Measurements from ENCODE around the gene COL19A1.

Gene COL19A1

DNA sequence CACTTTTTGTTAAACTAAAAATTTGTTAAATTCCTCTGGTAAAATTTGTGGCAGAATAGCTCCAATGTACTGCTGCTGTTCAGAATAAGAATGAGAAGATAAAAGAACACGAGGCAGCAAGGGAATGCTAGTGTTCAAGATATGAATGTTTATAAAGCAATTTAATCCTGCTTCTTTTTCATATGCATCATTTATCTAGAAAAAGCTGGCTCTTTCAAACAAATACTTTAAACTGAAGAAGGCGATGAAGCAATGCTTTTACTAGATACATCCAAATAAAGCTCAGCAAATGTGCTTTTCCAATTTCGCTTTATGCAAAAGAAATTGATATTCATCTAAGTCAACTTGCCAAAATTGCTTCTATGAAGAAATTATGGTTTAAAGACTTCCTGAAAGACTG lies 370.0 kb downstream of the COL19A1 start:
- TF ChIP-seq POLR2A (IDR thresholded peaks at IDR 0.05; ENCODE audit: low read depth, low read length): no peak
- no peak for FAIRE-seq
- DNase-seq (ENCODE audit: insufficient read length, low spot score): no peak

DNA sequence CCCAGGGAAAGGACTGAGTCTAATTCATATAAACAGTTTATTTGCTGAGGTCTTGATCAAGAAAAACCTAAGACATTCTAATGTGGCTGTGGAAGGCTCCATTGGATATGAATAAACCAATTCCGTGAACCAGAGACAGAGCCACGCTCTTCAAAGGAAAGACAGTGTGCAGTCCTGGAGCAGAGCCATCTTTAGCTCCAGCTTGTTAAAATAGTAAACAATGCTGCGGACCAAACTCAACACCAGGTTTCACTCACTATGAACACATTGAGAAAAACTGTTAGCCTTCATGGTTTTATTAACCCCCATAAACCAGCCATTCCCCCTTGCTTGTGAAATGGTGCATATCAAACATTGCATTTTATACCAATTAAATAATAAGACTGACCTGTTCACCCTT lies 374.7 kb downstream of the COL19A1 start:
- FAIRE-seq (no peak), DNase-seq (ENCODE audit: insufficient read length, low spot score) (no peak)
- no peak for TF ChIP-seq POLR2A (IDR thresholded peaks at IDR 0.05; ENCODE audit: low read depth, low read length)

DNA sequence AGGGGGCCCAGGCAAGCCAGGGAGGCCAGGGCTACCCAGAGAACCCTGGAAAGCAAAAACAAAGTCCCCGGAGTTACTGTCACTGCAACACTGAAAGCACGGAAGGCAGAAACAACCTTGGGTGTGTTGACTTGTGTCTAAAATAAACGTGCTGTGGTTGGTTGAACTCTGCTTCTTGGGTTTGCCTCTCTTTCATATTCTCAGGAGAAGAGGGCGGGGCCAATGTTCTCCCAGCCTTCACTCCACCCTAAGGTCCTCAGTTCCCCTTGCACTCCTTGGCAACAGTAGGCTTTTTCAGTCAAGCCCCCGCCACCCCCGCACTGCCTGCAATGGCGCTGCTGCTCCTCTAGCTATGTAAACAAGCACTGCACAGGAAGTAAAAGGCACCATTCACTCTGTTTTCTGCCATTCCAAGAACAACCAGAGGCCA lies 375.6 kb downstream of the COL19A1 start:
- no peak for FAIRE-seq
- no peak for DNase-seq (ENCODE audit: insufficient read length, low spot score)
- no peak for TF ChIP-seq POLR2A (IDR thresholded peaks at IDR 0.05; ENCODE audit: low read depth, low read length)

DNA sequence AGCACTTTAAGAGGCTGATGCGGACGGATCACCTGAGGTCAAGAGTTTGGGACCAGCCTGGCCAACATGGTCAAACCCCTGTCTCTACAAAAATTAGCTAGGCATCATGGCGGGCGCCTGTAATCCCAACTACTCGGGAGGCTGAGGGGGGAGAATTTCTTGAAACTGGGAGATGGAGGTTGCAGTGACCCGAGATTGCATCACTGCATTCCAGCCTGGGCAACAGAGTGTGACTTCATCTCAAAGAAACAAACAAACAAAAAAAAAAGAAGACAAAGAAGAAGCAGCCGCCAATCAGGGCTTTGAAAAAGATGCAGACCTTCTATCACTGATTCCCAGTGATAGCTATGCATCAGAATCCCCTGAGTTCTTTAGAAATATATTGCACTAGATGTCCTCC lies 379.8 kb downstream of the COL19A1 start:
- DNase-seq (ENCODE audit: insufficient read length, low spot score): no peak
- FAIRE-seq: no peak
- TF ChIP-seq POLR2A (IDR thresholded peaks at IDR 0.05; ENCODE audit: low read depth, low read length): no peak

DNA sequence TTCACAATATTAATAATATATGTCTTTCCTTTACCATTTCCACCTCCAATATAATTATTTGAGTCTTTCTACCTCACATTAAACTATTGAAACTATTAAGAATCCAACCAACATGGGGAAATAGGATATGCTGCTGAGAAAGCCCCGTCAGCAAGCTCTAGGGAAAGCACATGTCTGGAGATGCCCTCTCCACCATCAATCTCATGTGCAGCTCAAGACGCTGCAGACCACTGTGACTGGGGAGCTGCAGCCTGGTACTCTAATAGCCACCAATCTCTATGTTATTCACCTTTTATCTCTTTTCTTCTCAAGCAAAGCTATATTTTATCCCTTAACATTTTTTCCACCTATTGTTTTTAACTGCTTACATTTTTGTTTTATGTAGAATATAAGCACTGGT lies 386.2 kb downstream of the COL19A1 start:
- no peak for TF ChIP-seq POLR2A (IDR thresholded peaks at IDR 0.05; ENCODE audit: low read depth, low read length)
- DNase-seq (ENCODE audit: insufficient read length, low spot score) (no peak), FAIRE-seq (no peak)

DNA sequence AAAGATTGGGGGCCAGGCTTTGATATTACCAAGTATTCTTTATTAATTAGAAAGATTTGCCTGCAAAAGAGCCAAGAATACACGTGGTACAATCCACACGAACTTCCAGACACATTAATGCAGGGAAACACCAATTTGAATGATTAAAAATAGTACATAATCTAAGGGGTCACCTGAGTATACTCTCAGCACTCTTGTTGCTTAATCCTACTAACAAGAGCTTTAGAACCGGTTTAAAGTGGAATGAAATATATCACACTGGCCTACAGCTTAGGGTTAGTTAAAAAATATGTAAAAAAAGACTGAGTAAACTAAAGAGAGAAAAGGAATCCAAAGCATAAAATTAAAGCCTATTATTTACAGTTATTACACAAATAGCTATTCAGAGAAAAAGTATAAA lies 387.6 kb downstream of the COL19A1 start:
- no peak for TF ChIP-seq POLR2A (IDR thresholded peaks at IDR 0.05; ENCODE audit: low read depth, low read length)
- DNase-seq (ENCODE audit: insufficient read length, low spot score) (no peak), FAIRE-seq (no peak)

DNA sequence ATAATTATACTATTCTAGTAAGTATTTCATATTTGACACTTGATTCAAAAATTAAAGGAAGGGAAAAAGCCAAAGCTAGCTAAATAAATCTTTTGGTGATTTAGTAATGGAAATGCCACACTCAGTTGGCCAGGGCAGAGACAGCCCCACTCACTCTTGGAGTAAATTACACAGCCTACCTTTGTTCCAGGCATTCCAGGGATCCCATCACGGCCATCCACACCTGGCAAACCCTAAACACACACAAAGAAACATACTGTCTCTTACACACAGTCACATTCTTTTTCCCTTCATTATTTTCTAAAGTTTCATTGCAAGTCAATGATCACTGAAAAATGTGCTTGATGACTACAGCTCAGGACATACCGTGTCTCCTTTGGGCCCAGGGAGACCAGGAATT lies 388.4 kb downstream of the COL19A1 start:
- DNase-seq (ENCODE audit: insufficient read length, low spot score) (no peak), FAIRE-seq (no peak)
- no peak for TF ChIP-seq POLR2A (IDR thresholded peaks at IDR 0.05; ENCODE audit: low read depth, low read length)

DNA sequence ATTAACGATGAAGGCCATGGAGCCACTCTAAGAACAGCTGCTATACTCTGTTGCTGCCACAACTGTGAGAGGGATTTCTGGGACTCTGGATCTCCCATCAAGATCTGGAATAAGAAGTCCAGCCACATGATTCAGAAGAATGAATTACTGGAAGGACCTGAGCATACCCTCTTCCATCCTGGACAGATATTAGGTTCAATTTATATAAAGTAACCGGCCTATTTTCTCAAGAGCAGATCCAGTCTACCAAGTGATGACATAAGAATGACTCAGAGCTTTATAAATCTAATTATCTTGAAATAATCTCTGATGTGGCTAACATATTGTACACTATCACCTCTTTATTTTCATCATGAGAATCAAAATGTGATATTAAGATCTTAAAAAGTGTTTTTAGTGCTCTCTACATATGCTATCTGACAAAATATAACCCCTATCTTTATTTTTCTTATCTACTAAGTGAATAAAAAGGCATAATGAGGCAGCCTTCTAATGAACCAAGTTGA lies 391.5 kb downstream of the COL19A1 start:
- DNase-seq (ENCODE audit: insufficient read length, low spot score) (no peak), FAIRE-seq (no peak)
- TF ChIP-seq POLR2A (IDR thresholded peaks at IDR 0.05; ENCODE audit: low read depth, low read length): no peak

DNA sequence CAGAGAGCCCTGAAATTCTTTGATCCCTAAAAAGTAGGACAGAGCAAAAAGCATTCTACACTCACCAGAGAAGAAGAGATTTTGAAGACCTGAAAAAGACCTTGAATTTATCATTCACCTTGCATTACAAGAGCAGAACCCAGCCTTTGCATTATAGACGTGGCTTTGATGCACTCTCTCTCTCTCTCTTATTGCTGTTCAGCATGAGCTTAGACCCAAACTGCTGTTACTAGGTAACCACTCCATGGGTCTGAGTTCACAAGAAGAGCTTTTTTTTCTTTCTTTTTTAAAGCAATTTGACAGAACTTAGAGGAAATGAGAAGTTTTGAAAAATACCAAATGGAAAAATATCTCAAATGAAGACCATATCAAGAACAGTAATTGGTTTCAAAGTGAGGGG lies 392.1 kb downstream of the COL19A1 start:
- DNase-seq (ENCODE audit: insufficient read length, low spot score) (no peak), FAIRE-seq (no peak)
- TF ChIP-seq POLR2A (IDR thresholded peaks at IDR 0.05; ENCODE audit: low read depth, low read length): no peak
